ENCODE data around the gene PLEKHG5. TPM values are rescaled to one million over a fixed set of nuclear protein-coding genes. Genes with fewer than 3 reads are reported as not detected.

The PLEKHG5 gene
- total and polyA plus RNA-seq, 10 donors = 6.4 to 120 (median 59.4) TPM

DNA sequence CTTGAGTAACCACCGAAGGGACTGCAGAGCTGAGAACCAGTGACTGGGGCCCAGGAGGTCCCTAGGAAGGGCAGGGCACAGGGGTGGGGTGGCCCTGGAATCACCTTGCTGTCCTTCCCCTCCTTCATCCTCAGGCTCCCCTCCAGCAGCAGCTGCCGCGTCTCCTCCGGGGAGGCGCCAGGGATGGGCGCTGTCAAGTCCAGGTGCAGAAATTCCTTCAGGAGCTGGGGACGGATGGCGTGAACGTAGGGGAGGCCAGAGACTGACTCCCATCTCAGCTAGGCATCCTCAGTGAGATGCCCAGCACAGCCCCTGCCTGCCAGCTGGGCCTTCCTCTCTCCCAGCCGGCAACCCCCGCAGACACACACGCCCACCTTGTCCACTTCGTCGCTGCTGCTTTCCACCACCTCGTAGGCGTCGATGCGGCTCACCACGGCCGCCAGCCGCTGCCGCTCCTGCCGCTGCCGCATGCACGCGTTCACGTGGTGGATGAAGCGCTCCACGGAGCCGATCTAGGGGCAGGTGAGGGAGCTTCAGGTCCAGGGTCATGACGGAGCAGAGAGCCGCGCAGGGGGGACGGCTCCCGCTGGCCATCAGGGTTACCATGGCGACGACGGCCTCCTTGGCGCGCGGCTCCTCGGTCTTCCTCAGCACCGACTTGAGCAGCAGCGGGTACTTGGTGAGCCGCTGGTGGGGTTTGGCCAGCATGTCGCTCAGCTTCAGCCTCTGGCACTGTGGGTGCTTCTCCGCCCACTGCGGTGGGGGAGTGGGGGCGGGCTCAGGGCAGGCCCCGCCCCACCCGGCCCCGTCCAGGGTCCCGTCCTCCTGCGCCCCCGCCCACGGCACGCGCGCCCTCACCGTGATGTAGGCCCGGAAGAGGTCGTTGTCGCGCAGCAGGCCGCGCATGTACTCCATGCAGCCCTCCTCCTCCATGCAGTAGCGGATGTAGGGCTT, 21.1 kb downstream of the PLEKHG5 start:
- TF ChIP-seq POLR2AphosphoS5 (IDR thresholded peaks at IDR 0.05) = peak in 1 of 3 donors; percentile 43
- no peak for TF ChIP-seq CTCF (IDR thresholded peaks at IDR 0.05 in 8 of 11, conservative IDR thresholded peaks at IDR 0.05 in 3 of 11)
- Histone ChIP-seq H3K36me3 (peaks cover 0 to 93% (median 53%) of the 10 kb centered on the region in 6 donors), H3K27me3 (replicated peaks in 1 of 7) (peaks cover 0 to 19% (median 2%) of the 10 kb centered on the region in 7 donors), H3K9me3 (no peaks in the 10 kb centered on the region), H3K4me1 (peaks cover 0 to 21% (median 9%) of the 10 kb centered on the region in 6 donors), H3K27ac (no peak overlapping the region), H3K4me3 (no peak overlapping the region)
- intact Hi-C loops (cut with DNase I; ENCODE audit: low total_unique reads) = no loop called here
- WGBS, 5 donors = 87 to 90% (median 89%) methylated on average over 60 to 67 of the region's 67 CpGs
- DNase-seq = no peak

GRCh38 chr1:6468729-6469461, 22.6 kb downstream of the PLEKHG5 start:
- TF ChIP-seq CTCF (IDR thresholded peaks at IDR 0.05 in 8 of 11, conservative IDR thresholded peaks at IDR 0.05 in 3 of 11) = no peak
- Histone ChIP-seq H3K27ac (no peak overlapping the region), H3K36me3 (peaks cover 0 to 93% (median 53%) of the 10 kb centered on the region in 6 donors), H3K4me1 (peaks cover 0 to 33% (median 8%) of the 10 kb centered on the region in 6 donors), H3K27me3 (replicated peaks in 1 of 7) (peaks cover 0 to 34% (median 4%) of the 10 kb centered on the region in 7 donors), H3K4me3 (no peak overlapping the region), H3K9me3 (no peaks in the 10 kb centered on the region)
- DNase-seq = no peak
- WGBS, 5 donors = 76 to 91% (median 88%) methylated on average over 10 to 13 of the region's 13 CpGs
- intact Hi-C loops (cut with DNase I; ENCODE audit: low total_unique reads) = no loop called here

- 89 to 90% (median 90%) methylated on average over 21 to 30 of the region's 30 CpGs for WGBS, 5 donors
- Histone ChIP-seq H3K36me3 (peaks cover 0 to 90% (median 54%) of the 10 kb centered on the region in 6 donors), H3K27me3 (replicated peaks in 1 of 7) (peaks cover 0 to 36% (median 4%) of the 10 kb centered on the region in 7 donors), H3K4me1 (peaks cover 0 to 40% (median 8%) of the 10 kb centered on the region in 6 donors), H3K27ac (no peak overlapping the region), H3K4me3 (no peak overlapping the region), H3K9me3 (no peaks in the 10 kb centered on the region)
- TF ChIP-seq POLR2AphosphoS5 (IDR thresholded peaks at IDR 0.05) = peak in 1 of 3 donors; percentile 6
- no peak for TF ChIP-seq POLR2A (IDR thresholded peaks at IDR 0.05)
- no peak for TF ChIP-seq CTCF (IDR thresholded peaks at IDR 0.05 in 8 of 11, conservative IDR thresholded peaks at IDR 0.05 in 3 of 11)
- intact Hi-C loops (cut with DNase I; ENCODE audit: low total_unique reads) = no loop called here
- no peak for DNase-seq
These were observed 23.5 kb downstream of the PLEKHG5 start for GRCh38 chr1:6467744-6468688.

Data from spleen (tissue), 11 donors.